ENCODE data around the gene PNPLA7.

DNA sequence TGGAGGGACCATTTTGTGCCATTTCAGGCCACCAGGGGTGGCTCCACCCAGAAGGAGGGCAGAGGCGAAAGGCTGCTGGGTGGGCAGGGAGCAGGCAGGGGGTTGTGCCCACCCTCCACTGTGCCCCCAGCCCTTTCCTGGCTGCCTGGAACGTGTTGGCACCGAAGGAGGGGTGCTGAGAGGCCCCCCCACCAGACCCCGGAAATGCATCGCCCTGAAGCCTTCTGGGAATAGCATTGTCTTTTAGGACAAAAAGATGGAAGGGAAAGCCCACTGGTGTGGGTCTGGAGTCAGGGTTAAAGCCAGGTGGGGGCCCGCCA, 121.9 kb downstream of the PNPLA7 start:
- TF ChIP-seq, protein P1, sequence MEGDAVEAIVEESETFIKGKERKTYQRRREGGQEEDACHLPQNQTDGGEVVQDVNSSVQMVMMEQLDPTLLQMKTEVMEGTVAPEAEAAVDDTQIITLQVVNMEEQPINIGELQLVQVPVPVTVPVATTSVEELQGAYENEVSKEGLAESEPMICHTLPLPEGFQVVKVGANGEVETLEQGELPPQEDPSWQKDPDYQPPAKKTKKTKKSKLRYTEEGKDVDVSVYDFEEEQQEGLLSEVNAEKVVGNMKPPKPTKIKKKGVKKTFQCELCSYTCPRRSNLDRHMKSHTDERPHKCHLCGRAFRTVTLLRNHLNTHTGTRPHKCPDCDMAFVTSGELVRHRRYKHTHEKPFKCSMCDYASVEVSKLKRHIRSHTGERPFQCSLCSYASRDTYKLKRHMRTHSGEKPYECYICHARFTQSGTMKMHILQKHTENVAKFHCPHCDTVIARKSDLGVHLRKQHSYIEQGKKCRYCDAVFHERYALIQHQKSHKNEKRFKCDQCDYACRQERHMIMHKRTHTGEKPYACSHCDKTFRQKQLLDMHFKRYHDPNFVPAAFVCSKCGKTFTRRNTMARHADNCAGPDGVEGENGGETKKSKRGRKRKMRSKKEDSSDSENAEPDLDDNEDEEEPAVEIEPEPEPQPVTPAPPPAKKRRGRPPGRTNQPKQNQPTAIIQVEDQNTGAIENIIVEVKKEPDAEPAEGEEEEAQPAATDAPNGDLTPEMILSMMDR (IDR thresholded peaks at IDR 0.05): peak in 1 of 5 experiments; percentile 9
- no peak for TF ChIP-seq POLR2A (IDR thresholded peaks at IDR 0.05)

Data from transverse colon (tissue), 3 donors.